Activated CD8-positive, alpha-beta T cell treated with anti-CD3 and anti-CD28 coated beads for 36 hours (primary cell): Measurements from ENCODE around the gene NT5M. TPM values are rescaled to one million over a fixed set of nuclear protein-coding genes. Genes with fewer than 3 reads are reported as not detected.

Source experiments
- ATAC-seq: fragments of 200-7000 bp; cut with Tn5 transposase; one replicate; pipeline ENCODE4 v1.10.0; 2021; ENCODE audit warnings: mild to moderate bottlenecking, moderate library complexity
- CTCF ChIA-PET: fragments of 350-600 bp; sonication (Branson Sonifier 250); formaldehyde crosslinking; loops from one replicate; lab custom pipeline; 2021; ENCODE audit warnings: antibody characterized with exemption; lab: Charles Lee
- POLR2A ChIA-PET: fragments of 350-600 bp; sonication (Branson Sonifier 250); formaldehyde crosslinking; loops from one replicate; lab custom pipeline; 2021; ENCODE audit warnings: antibody characterized with exemption; lab: Charles Lee
- DNase-seq: peaks from one replicate; pipeline ENCODE4 v3.0.0-alpha.2; 2020
- H3K27ac Mint-ChIP-seq: one replicate; pipeline ENCODE4 v1.8.0; 2021; ENCODE audit warnings: mild to moderate bottlenecking, mixed read lengths
- H3K27me3 Mint-ChIP-seq: one replicate; pipeline ENCODE4 v1.8.0; 2021; ENCODE audit warnings: mixed read lengths
- H3K36me3 Mint-ChIP-seq: one replicate; pipeline ENCODE4 v1.8.0; 2021; ENCODE audit warnings: low read depth, mixed read lengths
- H3K4me1 Mint-ChIP-seq: one replicate; pipeline ENCODE4 v1.8.0; 2021; ENCODE audit warnings: low read depth, mixed read lengths
- H3K4me3 Mint-ChIP-seq: one replicate; pipeline ENCODE4 v1.8.0; 2021; ENCODE audit warnings: mild to moderate bottlenecking, moderate library complexity, mixed read lengths
- H3K9me3 Mint-ChIP-seq: one replicate; pipeline ENCODE4 v1.8.0; 2021; ENCODE audit warnings: mixed read lengths
- CTCF ChIP-seq: fragments of 200-600 bp; IDR thresholded peaks from one replicate; pipeline ENCODE4 v1.8.0; 2022; ENCODE audit warnings: antibody characterized with exemption, mild to moderate bottlenecking
- intact Hi-C: fragments of 100-400 bp; cut with micrococcal nuclease; formaldehyde crosslinking; loops from one replicate; pipeline ENCODE4 v1.10.0; 2022
- total RNA-seq, 2 experiments: library from RNA; stranded (reverse); gene quantifications; one replicate each; pipeline ENCODE4 v1.2.3, GENCODE V29; 2021

Gene NT5M
- total RNA-seq, 2 experiments from 2014 or later: 8.3 to 9.4 TPM

DNA sequence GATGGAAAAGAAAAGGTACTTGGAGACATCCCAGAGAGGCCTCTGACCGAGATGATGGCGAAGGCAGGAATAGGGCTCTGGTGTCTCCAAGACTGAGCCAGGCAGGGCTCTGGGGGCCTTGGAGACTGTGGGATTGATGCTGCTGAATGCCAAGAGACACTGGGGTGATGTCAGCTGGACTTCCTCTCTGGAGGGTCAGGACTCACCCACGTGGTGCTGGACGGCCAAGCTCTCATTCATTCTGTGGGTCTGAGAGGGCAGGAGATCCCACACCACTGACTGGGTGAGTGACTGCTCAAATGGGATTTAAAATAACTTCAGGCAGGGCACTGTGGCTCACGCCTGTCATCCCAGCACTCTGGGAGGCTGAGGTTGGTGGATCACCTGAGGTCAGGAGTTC is 64.8 kb downstream of the NT5M start:
- TF ChIP-seq CTCF: no peak
- Mint-ChIP-seq H3K9me3 (no peaks in the 10 kb centered on the region), H3K27ac (no peak overlapping the region), H3K27me3 (no peaks in the 10 kb centered on the region), H3K36me3 (no peaks in the 10 kb centered on the region), H3K4me3 (no peak overlapping the region), H3K4me1 (peaks cover 5% of the 10 kb centered on the region)
- DNase-seq (no peak), ATAC-seq (no peak)
- intact Hi-C loops: no loop called here
- ChIA-PET POLR2A (no interaction called here), CTCF (interaction anchor here (1.1 kb wide), 1 partner anchor 274 kb away, joined by 3 read pairs; no protein-coding TSS in a partner anchor)

GRCh38 chr17:17370711-17371110 is 67.5 kb downstream of the NT5M start:
- Mint-ChIP-seq H3K4me1 (no peaks in the 10 kb centered on the region), H3K4me3 (no peak overlapping the region), H3K27me3 (no peaks in the 10 kb centered on the region), H3K36me3 (no peaks in the 10 kb centered on the region), H3K9me3 (no peaks in the 10 kb centered on the region), H3K27ac (no peak overlapping the region)
- DNase-seq: no peak
- TF ChIP-seq CTCF: no peak
- CTCF ChIA-PET: interaction anchor here (0.6 to 1.2 kb wide), 3 partner anchors 14 to 37 kb away, joined by 3 to 4 read pairs (median 3); no protein-coding TSS in a partner anchor
- no peak for ATAC-seq
- intact Hi-C loops: no loop called here
- POLR2A ChIA-PET: interaction anchor here (1.0 kb wide), 1 partner anchor 17 kb away, joined by 4 read pairs; no protein-coding TSS in a partner anchor

DNA sequence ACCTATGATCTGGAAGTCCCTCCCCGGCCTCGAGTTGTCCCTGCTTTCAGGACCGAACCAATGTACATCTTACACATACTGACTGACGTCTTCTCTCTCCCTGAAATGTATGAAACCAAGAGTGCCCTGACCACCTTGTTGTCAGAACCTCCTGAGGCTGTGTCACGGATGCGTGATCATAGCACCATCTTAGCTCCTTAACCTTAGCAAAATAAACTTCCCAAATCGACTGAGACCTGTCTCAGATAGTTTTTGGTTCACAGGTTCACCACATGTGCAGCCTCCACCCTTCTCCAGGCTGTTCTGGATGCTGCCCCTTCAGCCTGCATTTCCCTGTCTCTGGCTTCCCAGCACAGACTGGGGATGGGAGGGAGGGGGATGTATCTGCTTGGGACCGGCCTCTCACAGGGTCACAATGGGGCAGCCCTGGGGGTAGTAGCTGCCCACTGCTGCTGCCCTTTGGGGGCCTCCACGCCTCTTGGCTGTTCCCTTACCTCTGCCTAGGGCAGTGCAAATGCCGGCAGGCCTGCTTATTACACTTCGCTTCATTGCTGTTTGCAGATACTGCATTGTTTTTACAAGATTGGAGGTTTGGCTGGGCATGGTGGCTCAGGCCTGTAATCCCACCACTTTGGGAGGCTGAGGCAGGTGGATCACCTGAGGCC is 69.8 kb downstream of the NT5M start:
- H3K4me1 Mint-ChIP-seq: no peaks in the 10 kb centered on the region
- CTCF ChIA-PET: no interaction called here
- H3K27me3 Mint-ChIP-seq: no peaks in the 10 kb centered on the region
- H3K27ac Mint-ChIP-seq: no peak overlapping the region
- H3K4me3 Mint-ChIP-seq: no peak overlapping the region
- no peaks in the 10 kb centered on the region for H3K9me3 Mint-ChIP-seq
- intact Hi-C loops: no loop called here
- no peak for ATAC-seq
- no peaks in the 10 kb centered on the region for H3K36me3 Mint-ChIP-seq
- TF ChIP-seq CTCF: no peak
- POLR2A ChIA-PET: no interaction called here
- no peak for DNase-seq

DNA sequence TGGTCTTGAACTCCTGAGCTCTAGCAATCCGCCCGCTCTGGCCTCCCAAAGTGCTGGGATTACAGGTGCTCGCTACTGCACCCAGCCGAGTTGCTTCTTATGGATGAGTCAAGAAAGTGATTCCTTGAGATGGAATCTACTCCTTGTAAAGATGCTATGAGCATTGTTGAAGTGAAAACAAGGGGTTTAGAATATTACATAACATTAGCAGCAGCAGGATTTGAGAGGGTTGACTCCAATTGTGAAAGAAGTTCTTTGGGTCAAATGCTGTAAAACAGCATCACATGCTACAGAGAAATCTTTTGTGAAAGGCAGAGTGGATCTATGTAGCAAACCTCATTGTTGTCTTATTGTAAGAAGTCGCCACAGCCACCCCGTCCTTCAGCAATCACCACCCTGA is 72.7 kb downstream of the NT5M start:
- H3K27ac Mint-ChIP-seq: no peak overlapping the region
- POLR2A ChIA-PET: no interaction called here
- DNase-seq (no peak), ATAC-seq (no peak)
- intact Hi-C loops: no loop called here
- H3K4me3 Mint-ChIP-seq: no peak overlapping the region
- H3K4me1 Mint-ChIP-seq: no peaks in the 10 kb centered on the region
- TF ChIP-seq CTCF: no peak
- no peaks in the 10 kb centered on the region for H3K9me3 Mint-ChIP-seq
- CTCF ChIA-PET: interaction anchor here (0.9 to 1.0 kb wide), 2 partner anchors 9 to 12 kb away, joined by 3 read pairs; no protein-coding TSS in a partner anchor
- no peaks in the 10 kb centered on the region for H3K36me3 Mint-ChIP-seq
- no peaks in the 10 kb centered on the region for H3K27me3 Mint-ChIP-seq

DNA sequence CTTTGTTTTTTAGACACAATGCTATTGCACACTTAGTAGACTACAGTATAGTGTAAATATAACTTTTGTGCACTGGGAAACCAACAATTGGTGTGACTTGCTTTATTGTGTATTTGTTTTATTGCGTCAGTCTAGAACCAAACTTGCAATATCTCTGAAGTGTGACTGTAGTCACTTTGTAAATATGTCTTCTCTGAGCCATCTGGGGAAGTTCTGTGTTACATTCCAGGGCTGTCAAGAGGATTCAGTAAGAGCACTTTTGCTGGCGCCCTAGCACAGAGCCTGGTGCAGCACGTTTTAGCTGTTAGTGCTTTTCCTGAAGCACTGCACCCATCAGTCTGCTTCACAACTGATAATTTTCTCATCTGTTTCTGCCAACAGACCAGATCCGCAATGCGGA is 73.2 kb downstream of the NT5M start:
- Mint-ChIP-seq H3K36me3 (no peaks in the 10 kb centered on the region), H3K4me3 (no peak overlapping the region), H3K27ac (no peak overlapping the region), H3K9me3 (no peaks in the 10 kb centered on the region), H3K4me1 (no peaks in the 10 kb centered on the region), H3K27me3 (no peaks in the 10 kb centered on the region)
- intact Hi-C loops: no loop called here
- ATAC-seq: no peak
- POLR2A ChIA-PET: no interaction called here
- CTCF ChIA-PET: interaction anchor here (1.0 to 1.4 kb wide), 2 partner anchors 10 to 266 kb away, joined by 3 read pairs; no protein-coding TSS in a partner anchor
- no peak for DNase-seq
- no peak for TF ChIP-seq CTCF
